Measurements from ENCODE around the gene GPR139.

The GPR139 gene

GRCh38 chr16:20041924-20042596, 31.6 kb downstream of the GPR139 start:
- Histone ChIP-seq H3K4me2 (ENCODE audit: low read length) (no peak overlapping the region), H2BK15ac (replicated peaks; ENCODE audit: low read depth) (no peak overlapping the region), H2BK120ac (ENCODE audit: low read depth, low read length) (no peak overlapping the region), H3K79me1 (ENCODE audit: low read length) (no peaks in the 10 kb centered on the region), H3K36me3 (ENCODE audit: control insufficient read depth, insufficient read depth, low read length) (no peaks in the 10 kb centered on the region), H3K27ac (ENCODE audit: low read depth, low read length) (no peak overlapping the region), H3K4ac (ENCODE audit: low read depth, low read length) (no peak overlapping the region), H4K5ac (ENCODE audit: low read length) (no peak overlapping the region), H3K23ac (ENCODE audit: low read length) (no peak overlapping the region), H2AK5ac (ENCODE audit: low read length) (no peak overlapping the region), H4K8ac (ENCODE audit: low read depth, low read length) (no peak overlapping the region), H3K79me2 (ENCODE audit: control insufficient read depth, insufficient read depth, low read length) (no peaks in the 10 kb centered on the region), H3K18ac (ENCODE audit: low read length) (no peak overlapping the region), H3K4me1 (ENCODE audit: control insufficient read depth, low read depth, low read length) (no peaks in the 10 kb centered on the region), H3K4me3 (ENCODE audit: low read length) (no peak overlapping the region), H3K27me3 (ENCODE audit: insufficient read depth, low read length, poor library complexity) (no peaks in the 10 kb centered on the region), H3K56ac (ENCODE audit: low read length) (no peak overlapping the region), H3K9ac (ENCODE audit: low read length) (no peak overlapping the region), H2BK5ac (ENCODE audit: low read length) (no peak overlapping the region)
- DNase-seq = peak; percentile 19
- WGBS (ENCODE audit: extremely low coverage, insufficient coverage, low lambda C conversion rate) = no CpG with 5 or more reads among the region's 4 CpGs

DNA sequence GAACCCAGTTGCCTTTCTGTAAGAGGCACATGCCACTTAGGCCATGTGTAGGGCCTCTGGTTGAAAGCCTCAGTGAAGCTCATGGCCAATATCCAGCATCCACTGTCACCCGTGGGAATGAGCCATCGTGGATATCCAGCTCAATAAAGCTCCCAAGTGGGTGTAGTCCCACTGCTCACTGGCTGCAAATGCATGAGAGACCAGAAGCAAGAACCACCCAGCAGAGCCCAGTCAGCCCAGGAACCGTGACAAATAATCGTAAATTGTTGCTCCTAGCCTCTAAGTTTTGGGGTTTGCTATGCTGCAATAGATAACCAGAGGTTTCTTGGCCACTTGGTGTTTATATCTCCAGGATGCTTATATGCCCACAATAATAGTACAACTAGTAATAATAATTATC, 33.7 kb downstream of the GPR139 start:
- Histone ChIP-seq H3K18ac (ENCODE audit: low read length) (no peak overlapping the region), H2BK120ac (ENCODE audit: low read depth, low read length) (no peak overlapping the region), H2AK5ac (ENCODE audit: low read length) (no peak overlapping the region), H3K27me3 (ENCODE audit: insufficient read depth, low read length, poor library complexity) (no peaks in the 10 kb centered on the region), H3K4me1 (ENCODE audit: control insufficient read depth, low read depth, low read length) (no peaks in the 10 kb centered on the region), H4K8ac (ENCODE audit: low read depth, low read length) (no peak overlapping the region), H3K4me2 (ENCODE audit: low read length) (no peak overlapping the region), H3K23ac (ENCODE audit: low read length) (no peak overlapping the region), H3K56ac (ENCODE audit: low read length) (no peak overlapping the region), H3K36me3 (ENCODE audit: control insufficient read depth, insufficient read depth, low read length) (no peaks in the 10 kb centered on the region), H4K5ac (ENCODE audit: low read length) (no peak overlapping the region), H3K79me1 (ENCODE audit: low read length) (no peaks in the 10 kb centered on the region), H2BK5ac (ENCODE audit: low read length) (no peak overlapping the region), H2BK15ac (replicated peaks; ENCODE audit: low read depth) (no peak overlapping the region), H3K9ac (ENCODE audit: low read length) (no peak overlapping the region), H3K79me2 (ENCODE audit: control insufficient read depth, insufficient read depth, low read length) (no peaks in the 10 kb centered on the region), H3K4ac (ENCODE audit: low read depth, low read length) (no peak overlapping the region), H3K27ac (ENCODE audit: low read depth, low read length) (no peak overlapping the region), H3K4me3 (ENCODE audit: low read length) (no peak overlapping the region)
- DNase-seq = no peak
- no CpG with 5 or more reads among the region's 4 CpGs for WGBS (ENCODE audit: extremely low coverage, insufficient coverage, low lambda C conversion rate)

DNA sequence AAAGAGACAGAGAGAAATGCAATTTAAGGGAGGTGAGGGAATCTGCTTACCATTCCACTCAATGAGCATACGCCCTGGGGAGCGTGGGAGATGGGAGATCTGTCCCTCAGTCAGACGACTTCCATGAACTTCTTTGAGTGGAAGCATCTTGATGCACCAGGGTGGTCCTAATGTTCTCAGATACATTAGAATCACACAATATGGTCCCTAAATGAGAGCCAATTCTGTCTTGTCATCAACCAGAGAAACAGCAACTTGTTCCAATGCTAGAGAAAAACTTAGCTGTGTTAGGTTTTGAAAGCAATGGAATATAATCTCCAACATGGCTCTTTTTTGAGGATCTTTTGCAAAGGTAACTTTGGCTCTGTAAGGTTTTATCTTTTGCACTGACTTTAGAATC, 44.1 kb downstream of the GPR139 start:
- Histone ChIP-seq H2BK15ac (replicated peaks; ENCODE audit: low read depth) (no peak overlapping the region), H3K36me3 (ENCODE audit: control insufficient read depth, insufficient read depth, low read length) (no peaks in the 10 kb centered on the region), H3K23ac (ENCODE audit: low read length) (no peak overlapping the region), H4K8ac (ENCODE audit: low read depth, low read length) (no peak overlapping the region), H3K4ac (ENCODE audit: low read depth, low read length) (no peak overlapping the region), H3K79me2 (ENCODE audit: control insufficient read depth, insufficient read depth, low read length) (no peaks in the 10 kb centered on the region), H2BK5ac (ENCODE audit: low read length) (no peak overlapping the region), H2AK5ac (ENCODE audit: low read length) (no peak overlapping the region), H3K4me2 (ENCODE audit: low read length) (no peak overlapping the region), H3K18ac (ENCODE audit: low read length) (no peak overlapping the region), H3K56ac (ENCODE audit: low read length) (no peak overlapping the region), H3K4me1 (ENCODE audit: control insufficient read depth, low read depth, low read length) (no peaks in the 10 kb centered on the region), H3K9ac (ENCODE audit: low read length) (no peak overlapping the region), H3K27me3 (ENCODE audit: insufficient read depth, low read length, poor library complexity) (no peaks in the 10 kb centered on the region), H2BK120ac (ENCODE audit: low read depth, low read length) (no peak overlapping the region), H3K27ac (ENCODE audit: low read depth, low read length) (no peak overlapping the region), H4K5ac (ENCODE audit: low read length) (no peak overlapping the region), H3K4me3 (ENCODE audit: low read length) (no peak overlapping the region), H3K79me1 (ENCODE audit: low read length) (no peaks in the 10 kb centered on the region)
- no CpG with 5 or more reads among the region's 3 CpGs for WGBS (ENCODE audit: extremely low coverage, insufficient coverage, low lambda C conversion rate)
- no peak for DNase-seq

- Histone ChIP-seq H3K4ac (ENCODE audit: low read depth, low read length) (no peak overlapping the region), H2BK5ac (ENCODE audit: low read length) (no peak overlapping the region), H3K79me2 (ENCODE audit: control insufficient read depth, insufficient read depth, low read length) (no peaks in the 10 kb centered on the region), H3K56ac (ENCODE audit: low read length) (no peak overlapping the region), H2BK15ac (replicated peaks; ENCODE audit: low read depth) (no peak overlapping the region), H3K18ac (ENCODE audit: low read length) (no peak overlapping the region), H3K4me1 (ENCODE audit: control insufficient read depth, low read depth, low read length) (no peaks in the 10 kb centered on the region), H3K23ac (ENCODE audit: low read length) (no peak overlapping the region), H3K79me1 (ENCODE audit: low read length) (no peaks in the 10 kb centered on the region), H2BK120ac (ENCODE audit: low read depth, low read length) (no peak overlapping the region), H2AK5ac (ENCODE audit: low read length) (no peak overlapping the region), H3K36me3 (ENCODE audit: control insufficient read depth, insufficient read depth, low read length) (no peaks in the 10 kb centered on the region), H4K5ac (ENCODE audit: low read length) (no peak overlapping the region), H3K4me3 (ENCODE audit: low read length) (no peak overlapping the region), H4K8ac (ENCODE audit: low read depth, low read length) (no peak overlapping the region), H3K27ac (ENCODE audit: low read depth, low read length) (no peak overlapping the region), H3K4me2 (ENCODE audit: low read length) (no peak overlapping the region), H3K27me3 (ENCODE audit: insufficient read depth, low read length, poor library complexity) (no peaks in the 10 kb centered on the region), H3K9ac (ENCODE audit: low read length) (no peak overlapping the region)
- no CpG with 5 or more reads among the region's 2 CpGs for WGBS (ENCODE audit: extremely low coverage, insufficient coverage, low lambda C conversion rate)
- no peak for DNase-seq
Measured at GRCh38 chr16:20026361-20027072, 47.2 kb downstream of the GPR139 start.

DNA sequence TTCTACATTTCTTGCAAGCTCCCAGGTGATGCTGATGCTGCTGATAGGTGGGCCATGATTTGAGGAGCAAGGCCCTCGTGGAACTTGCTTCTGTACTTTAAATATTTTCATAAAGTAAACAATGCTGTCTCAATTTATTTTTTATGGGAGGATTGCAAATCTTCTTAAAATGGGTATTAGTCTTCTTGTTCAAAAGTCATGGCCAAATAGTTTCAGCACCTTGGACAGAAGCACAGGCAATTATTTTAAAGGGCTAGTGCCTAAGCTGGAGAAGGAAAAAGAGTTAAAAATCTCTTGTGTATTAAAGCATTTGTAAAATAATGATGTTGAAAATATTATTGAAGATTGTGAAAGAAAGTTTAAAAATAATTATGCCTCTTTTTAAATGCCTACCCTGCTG, 50.5 kb downstream of the GPR139 start:
- Histone ChIP-seq H2AK5ac (ENCODE audit: low read length) (no peak overlapping the region), H3K36me3 (ENCODE audit: control insufficient read depth, insufficient read depth, low read length) (no peaks in the 10 kb centered on the region), H3K79me1 (ENCODE audit: low read length) (no peaks in the 10 kb centered on the region), H3K4me3 (ENCODE audit: low read length) (no peak overlapping the region), H4K5ac (ENCODE audit: low read length) (no peak overlapping the region), H2BK120ac (ENCODE audit: low read depth, low read length) (no peak overlapping the region), H3K79me2 (ENCODE audit: control insufficient read depth, insufficient read depth, low read length) (no peaks in the 10 kb centered on the region), H3K56ac (ENCODE audit: low read length) (no peak overlapping the region), H3K27ac (ENCODE audit: low read depth, low read length) (no peak overlapping the region), H3K18ac (ENCODE audit: low read length) (no peak overlapping the region), H2BK5ac (ENCODE audit: low read length) (no peak overlapping the region), H3K4ac (ENCODE audit: low read depth, low read length) (no peak overlapping the region), H3K4me2 (ENCODE audit: low read length) (no peak overlapping the region), H4K8ac (ENCODE audit: low read depth, low read length) (no peak overlapping the region), H3K9ac (ENCODE audit: low read length) (no peak overlapping the region), H2BK15ac (replicated peaks; ENCODE audit: low read depth) (no peak overlapping the region), H3K23ac (ENCODE audit: low read length) (no peak overlapping the region), H3K27me3 (ENCODE audit: insufficient read depth, low read length, poor library complexity) (no peaks in the 10 kb centered on the region), H3K4me1 (ENCODE audit: control insufficient read depth, low read depth, low read length) (no peaks in the 10 kb centered on the region)
- no CpG with 5 or more reads among the region's 1 CpG for WGBS (ENCODE audit: extremely low coverage, insufficient coverage, low lambda C conversion rate)
- peak; percentile 39 for DNase-seq
